HUDEP-2 (cell line): ENCODE data around the gene CTDNEP1.

Source experiments
- DNase-seq, 76 experiments: peaks; one replicate each; lab custom pipeline; 2025; ENCODE audit not compliant: unreplicated experiment in 76 of 76; lab: John Stamatoyannopoulos, UW

The CTDNEP1 gene

DNA sequence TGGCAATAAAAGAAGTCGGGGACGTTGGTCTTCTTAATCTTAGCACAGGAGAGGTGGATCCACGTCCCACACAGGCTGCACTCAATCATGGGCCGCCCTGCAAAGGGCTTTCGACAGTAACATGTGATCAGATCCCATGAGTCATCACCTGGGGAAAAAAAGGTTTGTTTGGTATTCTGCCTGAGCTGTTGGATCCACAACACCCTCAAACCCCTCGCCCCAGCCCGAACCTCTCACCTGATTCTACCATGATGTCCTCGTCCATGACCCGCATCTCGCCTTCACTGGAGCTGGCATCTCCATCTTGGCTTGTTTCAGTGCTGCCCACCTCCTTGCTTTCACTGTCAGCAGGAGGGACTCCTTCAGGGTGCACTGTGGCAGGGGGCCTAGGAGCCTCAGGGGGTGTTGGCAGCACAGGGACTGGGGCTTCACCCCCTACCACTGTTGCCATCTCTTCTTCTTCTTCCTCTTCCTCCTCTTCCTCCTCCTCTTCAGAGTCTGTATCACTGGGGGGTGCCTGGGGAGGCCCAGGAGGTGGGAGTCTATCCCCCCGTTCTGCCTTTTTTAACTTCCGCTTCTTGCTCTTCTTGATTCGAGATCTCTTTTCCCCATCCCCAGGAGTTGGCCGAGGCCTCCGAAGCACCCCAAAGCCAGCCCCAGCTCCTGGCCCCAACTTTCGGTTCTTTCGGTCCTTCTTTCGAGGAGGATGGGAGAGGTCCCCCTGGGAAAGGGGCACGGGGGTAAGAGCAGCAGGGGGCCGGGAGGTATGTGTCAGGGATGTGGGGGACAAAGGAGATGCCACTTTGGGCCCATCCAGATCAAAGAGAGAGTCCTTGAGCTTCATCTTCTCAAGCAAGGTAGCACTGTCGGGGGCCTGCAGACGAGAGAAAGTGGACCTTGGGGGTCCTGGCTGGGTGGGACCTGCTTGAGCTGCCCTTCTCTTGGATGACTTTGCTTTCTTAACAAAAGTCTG, 15.6 kb downstream of the CTDNEP1 start:
- DNase-seq: peak in 33 of 76 experiments; percentile 3 to 63 (median 29)

DNA sequence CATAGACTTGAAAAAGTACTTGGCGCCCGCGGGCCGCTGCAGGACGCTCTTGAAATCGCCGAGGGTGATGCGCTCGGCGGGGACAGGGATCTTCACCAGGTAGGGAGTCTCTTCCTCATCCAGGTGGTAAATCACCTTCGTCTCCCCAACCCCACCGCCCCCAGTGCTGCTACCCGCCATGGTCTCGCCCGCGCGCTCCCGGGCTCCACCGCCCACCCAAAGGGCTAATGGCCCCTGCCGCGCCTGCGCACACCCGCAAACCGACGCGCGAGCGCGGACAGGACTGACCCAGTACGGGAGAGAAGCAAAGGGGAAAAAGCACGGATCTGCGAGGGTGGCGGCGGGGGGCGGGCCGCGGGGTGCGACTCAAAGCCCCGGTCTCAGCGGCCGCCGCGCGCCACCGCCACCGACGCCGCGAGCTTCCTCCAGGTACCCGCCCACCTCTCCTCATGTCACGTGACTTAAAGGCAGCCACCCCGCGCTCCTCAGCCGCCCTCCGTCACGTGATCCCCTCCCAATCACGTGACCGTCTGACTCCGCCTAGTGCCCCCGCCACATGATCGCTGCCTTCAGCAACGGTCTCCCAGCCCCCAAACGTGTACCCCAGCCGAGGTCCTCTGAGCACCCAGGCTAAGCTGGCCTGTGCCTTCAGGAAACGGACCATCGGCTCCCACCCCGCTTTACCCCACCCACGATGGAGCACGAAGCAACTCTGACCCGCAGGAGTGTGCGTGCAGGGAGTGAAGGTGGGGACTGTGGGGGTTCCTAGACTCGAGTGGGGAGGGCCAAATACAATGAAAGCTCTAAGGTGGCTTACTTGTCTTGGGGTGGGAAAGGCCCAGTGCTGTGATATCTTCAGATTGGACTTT, 17.2 kb downstream of the CTDNEP1 start, which contains the start of gene DVL2:
Gene DVL2, minus strand, starts transcription at position 435 of the 869 bp plus-strand sequence. Its CDS starts 255 bp downstream, at position 180.
- DNase-seq: peak in 74 of 76 experiments; percentile 14 to 96 (median 91)

DNA sequence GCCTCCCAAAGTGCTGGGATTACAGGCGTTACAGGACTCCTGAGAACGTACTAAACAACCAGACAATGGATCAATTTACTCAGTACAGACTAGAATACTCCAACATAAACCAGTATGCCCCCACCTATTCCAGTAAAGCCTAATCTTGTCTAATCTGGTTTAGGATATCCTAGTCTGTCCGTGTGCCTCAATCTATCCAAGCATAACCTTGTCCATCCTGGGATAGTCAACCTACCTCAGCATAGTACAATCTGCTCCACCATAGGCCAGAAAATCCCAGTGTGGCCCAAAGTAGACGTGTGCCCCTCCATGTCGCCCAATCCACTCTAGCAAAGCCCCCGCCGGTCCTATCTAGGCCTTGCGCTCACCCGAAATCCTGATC, 17.8 kb downstream of the CTDNEP1 start:
- peak in 4 of 76 experiments; percentile 41 to 61 (median 44) for DNase-seq

DNA sequence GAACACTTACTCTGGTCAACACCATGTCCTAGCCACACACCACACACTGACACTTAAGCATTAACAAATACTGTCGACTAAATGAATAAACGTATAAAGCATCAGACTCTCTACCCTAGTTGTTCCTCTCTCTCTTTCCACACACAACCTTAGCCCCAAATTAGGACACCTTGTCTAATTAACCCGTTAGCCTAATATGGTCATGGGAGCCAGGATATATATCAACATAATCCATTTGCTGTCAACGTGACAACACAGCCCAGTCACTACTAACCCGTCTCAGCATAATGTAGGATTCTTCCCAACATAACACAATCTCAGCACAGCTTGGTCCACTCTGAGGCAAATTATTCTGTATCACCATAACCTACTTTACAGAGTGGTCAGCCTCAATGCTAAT, 19.4 kb downstream of the CTDNEP1 start:
- no peak for DNase-seq

DNA sequence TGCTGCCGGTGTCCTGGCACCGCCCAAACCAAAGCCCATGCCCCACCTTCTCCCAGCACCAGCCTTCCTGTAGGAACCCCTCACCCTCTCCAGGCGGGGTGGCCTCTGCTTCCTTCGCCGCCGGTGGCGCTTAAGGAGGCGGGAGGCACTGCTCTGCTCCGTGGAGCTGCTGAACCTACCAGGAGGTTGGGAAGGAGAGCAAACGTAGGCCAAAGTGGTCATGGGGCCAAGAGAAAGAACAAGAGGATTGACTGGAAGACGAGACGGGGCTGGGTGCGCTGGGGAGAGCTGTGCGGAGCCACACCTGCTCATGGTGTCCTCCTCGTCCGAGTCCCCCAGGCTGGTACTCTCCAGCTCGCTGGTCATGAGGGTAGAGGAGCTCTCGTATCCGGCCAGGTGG, 22.0 kb downstream of the CTDNEP1 start:
- DNase-seq: no peak

DNA sequence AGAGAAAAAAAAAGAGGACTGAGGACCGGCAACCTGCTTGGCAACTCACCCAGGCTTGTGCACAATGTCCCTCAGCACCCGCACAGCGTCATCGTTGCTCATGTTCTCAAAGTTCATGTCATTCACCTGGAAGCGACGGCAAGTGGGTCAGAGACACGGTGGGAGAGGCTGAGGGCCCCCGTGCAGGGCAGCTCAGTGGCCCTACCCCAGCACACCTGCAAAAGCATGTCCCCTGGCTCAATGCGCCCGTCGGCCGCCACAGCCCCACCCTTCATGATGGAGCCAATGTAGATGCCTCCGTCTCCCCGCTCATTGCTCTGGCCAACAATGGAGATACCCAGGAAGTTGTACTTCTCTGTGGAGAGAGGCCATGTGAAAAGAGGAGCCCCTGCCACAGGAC, 22.6 kb downstream of the CTDNEP1 start:
- no peak for DNase-seq

DNA sequence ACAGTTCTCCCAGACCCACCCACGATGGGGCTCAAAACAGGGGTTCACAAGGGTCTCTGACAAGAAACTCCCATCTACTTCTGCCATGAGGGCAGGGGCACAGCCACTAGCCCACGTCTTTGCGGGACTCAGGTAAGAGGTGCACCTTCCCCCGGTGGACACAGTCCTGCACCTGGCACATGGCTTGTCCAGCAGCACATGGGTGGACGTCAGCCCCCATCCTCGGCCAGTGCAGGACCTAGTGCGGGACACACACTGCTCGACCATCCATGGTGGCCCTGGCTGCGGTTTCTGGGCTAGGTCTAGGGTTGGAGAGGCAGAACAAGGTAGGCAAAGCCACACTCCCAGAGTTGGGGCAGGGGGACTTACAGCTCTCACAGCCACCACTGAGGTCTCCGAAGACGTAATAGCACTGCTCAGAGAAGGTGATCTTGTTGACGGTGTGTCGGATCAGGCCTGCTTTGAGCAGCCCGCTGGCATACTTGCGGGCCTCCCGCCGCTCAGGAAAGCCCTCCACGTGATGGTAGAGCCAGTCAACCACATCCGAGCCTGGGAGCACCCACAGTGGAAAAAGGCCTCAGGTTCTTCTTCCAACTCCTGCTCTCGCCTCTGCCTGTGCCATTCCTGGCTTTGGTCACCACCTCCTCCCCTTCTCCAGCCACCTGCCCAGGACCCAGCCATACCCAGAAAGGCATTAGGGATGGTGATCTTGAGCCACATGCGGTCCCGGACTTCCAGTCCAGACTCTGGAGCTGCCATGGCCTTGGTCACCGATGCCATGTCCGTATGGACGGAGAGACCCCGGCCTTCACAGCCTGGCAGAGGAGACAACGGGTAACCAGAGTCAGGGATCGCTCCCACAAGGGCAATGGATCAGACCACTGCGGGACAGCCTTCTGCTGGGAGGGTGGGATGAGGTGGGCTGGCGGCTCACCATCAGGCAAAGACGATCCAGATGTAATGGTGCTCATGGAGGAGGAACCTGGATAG, 24.5 kb downstream of the CTDNEP1 start:
- no peak for DNase-seq

DNA sequence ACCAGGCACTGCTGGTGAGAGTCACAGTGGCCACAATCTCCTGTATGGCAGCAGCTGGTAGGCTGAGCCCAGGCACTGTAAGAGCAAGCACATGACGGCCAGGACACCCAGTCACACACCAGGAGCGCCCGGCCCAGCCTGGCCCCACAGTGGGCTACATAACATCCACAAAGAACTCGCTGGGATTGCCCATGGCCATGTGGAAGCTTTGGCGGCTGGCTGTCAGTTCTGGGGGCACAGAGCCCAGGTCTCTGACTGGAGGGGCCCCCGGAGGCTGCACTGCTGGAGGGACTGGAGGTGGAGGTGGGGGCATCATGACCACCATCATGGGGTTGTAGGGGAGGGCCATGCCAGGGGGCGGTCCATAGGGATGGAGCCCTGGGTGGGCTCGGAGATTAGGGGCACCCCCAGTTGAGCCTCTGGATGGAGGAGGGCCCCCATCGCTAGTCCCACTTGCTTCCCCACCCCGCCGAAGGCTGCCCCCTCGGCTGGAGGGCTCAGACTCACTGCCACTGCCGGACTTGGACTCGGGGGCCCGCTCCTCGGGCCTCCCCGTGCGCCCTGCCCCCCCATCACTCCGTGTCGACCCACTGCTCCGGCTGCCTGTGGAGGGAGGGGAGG, 25.7 kb downstream of the CTDNEP1 start:
- DNase-seq: no peak

DNA sequence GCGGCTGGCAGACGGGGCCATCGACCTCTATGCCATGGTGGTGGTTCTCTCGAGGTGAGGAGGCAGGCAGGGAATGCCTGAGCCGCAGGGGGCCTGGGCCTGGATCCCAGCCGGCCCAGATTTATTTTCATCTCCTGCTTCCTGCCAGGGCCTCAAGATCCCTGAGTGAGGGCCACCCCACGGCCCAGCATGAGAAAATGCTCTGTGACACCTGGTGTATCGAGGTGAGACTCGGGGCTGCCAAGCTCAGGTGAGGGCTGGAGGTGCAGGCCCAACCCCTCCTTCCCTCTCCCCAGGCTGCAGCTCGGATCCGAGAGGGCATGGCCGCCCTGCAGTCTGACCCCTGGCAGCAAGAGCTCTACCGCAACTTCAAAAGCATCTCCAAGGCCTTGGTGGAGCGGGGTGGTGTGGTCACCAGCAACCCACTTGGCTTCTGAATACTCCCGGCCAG, 26.8 kb downstream of the CTDNEP1 start:
- no peak for DNase-seq

DNA sequence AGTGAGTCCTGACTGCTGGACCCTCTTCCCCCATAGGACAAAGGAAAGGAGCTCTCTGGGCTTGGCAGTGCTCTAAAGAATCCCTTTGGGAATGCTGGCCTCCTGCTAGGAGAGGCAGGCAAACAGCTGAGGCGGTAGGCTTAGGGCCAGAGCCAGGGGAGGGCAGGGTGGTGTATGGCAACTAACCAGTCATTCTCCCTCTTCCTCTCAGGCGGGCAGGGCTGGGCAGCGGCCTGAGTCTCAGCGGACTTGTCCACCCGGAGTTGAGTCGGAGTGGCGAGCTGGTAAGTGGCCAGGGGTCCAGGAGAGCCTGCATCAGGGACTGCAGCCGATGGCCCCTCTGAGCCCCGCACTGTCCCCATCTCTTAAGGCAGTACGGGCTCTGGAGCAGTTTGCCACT, 27.4 kb downstream of the CTDNEP1 start:
- no peak for DNase-seq

DNA sequence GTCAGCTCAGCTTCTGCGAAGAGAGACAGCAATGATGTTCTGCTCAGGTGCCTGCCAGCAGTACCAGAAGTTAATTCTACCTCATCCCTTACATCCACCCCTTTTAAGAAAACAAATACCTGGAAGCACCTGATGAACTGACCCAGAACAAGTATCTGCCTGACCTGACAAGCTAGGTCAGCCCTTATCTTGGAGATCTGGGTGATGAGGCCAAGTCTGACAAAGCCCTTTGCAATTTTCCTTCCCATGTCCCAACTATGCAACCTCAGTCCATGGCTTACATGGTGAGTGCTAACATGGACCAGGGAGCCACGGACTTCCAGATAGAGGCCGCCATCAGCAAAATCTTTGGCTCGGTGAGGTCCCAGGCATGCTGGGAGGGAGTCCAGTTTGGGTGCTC, 28.2 kb downstream of the CTDNEP1 start:
- no peak for DNase-seq

DNA sequence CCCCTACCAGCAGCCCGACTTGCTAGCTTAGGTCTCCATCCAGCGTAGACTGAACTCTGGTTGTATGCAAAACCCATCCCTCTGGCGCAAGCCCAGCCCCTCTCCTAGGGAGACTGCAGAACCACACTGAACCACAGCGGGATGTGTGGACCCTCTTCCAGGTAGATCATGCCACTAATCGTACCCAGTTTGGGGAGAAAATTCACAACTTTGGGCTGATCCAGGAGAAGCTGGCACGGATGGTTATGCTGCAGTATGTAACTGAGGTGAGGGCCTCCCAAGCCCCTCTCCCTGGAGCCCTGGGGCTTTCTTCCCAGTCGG, 28.6 kb downstream of the CTDNEP1 start:
- DNase-seq: no peak

DNA sequence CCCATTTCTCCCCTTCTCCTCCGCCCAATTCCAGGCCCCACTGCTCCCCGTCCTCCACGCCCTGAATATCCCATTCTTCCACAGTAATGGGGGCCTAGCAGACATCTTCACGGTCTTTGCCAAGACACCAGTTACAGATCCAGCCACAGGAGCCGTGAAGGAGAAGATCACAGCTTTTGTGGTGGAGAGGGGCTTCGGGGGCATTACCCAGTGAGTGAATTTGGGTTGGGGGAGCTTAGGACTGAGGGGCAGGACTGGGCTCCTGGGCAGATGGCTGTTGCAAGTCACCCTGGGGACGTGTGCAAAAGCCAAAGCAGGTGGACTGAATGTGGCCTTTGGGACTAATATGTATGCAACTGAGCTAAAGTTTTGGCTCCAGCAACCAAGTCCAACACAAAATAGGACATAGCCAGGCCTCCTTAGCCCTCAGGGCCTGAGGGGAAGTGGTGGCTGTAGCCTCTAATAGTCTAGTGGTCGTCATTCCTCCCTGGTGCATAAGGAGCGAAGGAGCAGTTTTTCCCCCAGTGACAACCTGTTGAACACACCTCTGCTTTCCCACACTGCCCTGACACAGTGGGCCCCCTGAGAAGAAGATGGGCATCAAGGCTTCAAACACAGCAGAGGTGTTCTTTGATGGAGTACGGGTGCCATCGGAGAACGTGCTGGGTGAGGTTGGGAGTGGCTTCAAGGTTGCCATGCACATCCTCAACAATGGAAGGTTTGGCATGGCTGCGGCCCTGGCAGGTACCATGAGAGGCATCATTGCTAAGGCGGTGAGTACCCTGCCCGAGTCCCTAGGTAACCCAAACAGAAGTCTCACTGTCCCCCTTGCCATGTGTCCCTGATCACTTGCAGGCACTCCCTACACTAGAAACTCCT, 29.2 kb downstream of the CTDNEP1 start:
- DNase-seq: no peak

DNA sequence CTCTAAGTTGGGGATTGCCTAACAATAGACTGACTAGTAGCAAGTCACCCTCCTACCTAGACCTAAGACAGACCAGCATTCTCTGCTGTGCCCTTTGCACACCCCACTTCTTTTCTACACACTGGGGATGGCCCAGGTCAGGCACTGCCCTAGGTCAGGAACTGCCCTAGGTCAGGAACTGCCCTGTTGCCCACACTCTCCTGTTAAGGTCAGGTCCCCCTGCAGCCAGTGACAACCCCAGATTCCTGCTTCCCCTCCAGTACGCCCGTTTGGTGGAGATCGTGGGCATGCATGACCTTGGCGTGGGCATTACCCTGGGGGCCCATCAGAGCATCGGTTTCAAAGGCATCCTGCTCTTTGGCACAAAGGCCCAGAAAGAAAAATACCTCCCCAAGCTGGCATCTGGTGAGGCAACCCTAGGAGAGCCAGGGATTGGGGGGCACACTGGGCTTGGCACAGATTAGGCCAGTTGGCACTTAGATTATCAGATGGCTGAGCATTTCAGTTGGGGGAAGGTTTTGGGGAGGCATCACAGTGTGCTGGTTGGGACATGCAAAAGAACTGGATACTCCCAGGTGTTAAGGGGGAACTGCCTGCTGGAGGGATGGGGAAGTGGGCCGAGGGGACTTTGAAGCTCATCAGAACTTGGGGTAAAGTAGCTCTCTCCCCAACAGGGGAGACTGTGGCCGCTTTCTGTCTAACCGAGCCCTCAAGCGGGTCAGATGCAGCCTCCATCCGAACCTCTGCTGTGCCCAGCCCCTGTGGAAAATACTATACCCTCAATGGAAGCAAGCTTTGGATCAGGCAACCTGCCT, 30.0 kb downstream of the CTDNEP1 start:
- no peak for DNase-seq

DNA sequence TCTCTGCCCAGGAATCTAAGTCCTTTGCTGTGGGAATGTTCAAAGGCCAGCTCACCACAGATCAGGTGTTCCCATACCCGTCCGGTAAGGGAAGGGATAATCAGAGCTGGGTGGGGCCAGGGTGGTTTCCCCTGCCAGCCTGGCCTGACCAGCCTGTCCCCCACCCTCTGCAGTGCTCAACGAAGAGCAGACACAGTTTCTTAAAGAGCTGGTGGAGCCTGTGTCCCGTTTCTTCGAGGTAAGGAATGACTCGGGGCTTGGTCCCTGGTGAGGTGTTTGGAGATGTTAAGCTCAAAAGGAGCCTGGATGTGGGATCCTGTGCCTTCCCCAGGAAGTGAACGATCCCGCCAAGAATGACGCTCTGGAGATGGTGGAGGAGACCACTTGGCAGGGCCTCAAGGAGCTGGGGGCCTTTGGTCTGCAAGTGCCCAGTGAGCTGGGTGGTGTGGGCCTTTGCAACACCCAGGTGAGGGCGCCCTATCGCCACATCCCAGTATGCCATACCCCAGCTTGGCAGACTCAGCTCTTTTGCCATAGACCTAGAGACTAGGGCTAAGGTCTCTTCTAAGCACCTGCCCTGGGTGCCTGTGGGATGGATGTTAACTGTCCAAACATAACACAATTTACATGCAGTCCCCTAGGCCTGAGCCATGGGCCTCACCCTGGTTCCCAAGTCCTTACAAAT, 30.8 kb downstream of the CTDNEP1 start:
- DNase-seq: peak in 62 of 76 experiments; percentile 10 to 82 (median 63)

DNA sequence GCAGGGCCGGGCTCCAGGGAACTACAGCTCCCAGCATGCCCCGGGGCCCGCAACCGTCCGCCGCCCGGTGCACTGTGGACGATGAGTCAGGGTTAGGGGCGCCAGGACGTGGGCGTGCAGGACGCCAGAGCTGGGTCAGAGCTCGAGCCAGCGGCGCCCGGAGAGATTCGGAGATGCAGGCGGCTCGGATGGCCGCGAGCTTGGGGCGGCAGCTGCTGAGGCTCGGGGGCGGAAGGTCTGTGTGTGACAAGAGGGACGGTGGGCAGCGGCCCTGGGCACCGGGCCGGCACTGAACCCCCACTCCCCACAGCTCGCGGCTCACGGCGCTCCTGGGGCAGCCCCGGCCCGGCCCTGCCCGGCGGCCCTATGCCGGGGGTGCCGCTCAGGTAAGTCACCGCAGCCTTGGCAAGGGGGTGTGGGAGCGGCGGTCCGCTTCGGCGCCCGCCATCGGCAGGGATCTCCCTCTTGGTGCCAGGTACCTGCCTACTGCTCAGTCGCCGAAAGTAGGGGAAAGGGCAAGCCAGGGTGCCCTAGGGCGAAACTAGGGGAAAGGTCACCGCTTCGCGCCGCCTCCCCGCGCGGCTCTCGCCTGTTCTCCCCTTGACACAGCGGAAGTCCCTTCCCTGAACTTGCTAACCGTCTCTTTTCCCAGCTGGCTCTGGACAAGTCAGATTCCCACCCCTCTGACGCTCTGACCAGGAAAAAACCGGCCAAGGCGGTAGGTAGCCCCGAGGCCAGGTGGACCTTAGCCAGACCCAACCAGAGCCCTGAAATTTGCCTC, 31.5 kb downstream of the CTDNEP1 start, which contains the start of the genes ACADVL and DLG4:
Gene ACADVL, plus strand, starts transcription at position 127 of the 781 bp plus-strand sequence. Its CDS starts 47 bp downstream, at position 174.
Gene DLG4, minus strand, starts transcription at position 25 of the 781 bp plus-strand sequence.
- DNase-seq: peak in 65 of 76 experiments; percentile 24 to 87 (median 76)
